Mesenteric fat pad (tissue), 1 donor: Measurements from ENCODE around the gene VAV2. TPM values are rescaled to one million over a fixed set of nuclear protein-coding genes. Genes with fewer than 3 reads are reported as not detected.

Source experiments
- DNase-seq: peaks from one replicate; pipeline ENCODE4 v3.0.0-alpha.2; 2020; ENCODE audit warnings: low spot score
- total RNA-seq: library from RNA; stranded (reverse); fragmentation: NEBNext Ultra II Directional; extraction: Animal tissue kit (Norgen Biotek cat#: 25700); gene quantifications from one replicate; pipeline ENCODE4 v1.2.1, GENCODE V29; 2021
- donor health status: DM: yes; HTN: yes; CAD: no.

Gene VAV2
- total RNA-seq, 1 donor from 2014 or later, result 19.3 TPM

GRCh38 chr9:133737774-133738639 is 254.1 kb downstream of the VAV2 start, which contains the start of gene SARDH:
TSS of gene SARDH (minus strand) at chr9:133738352. CDS start at chr9:133734173, 4,179 bp downstream.
- DNase-seq, result peak; percentile 87

GRCh38 chr9:133737071-133737773 is 254.9 kb downstream of the VAV2 start:
- peak; percentile 87 for DNase-seq

GRCh38 chr9:133735931-133736330 is 256.2 kb downstream of the VAV2 start:
- DNase-seq, result peak; percentile 30

GRCh38 chr9:133735415-133735775 is 256.7 kb downstream of the VAV2 start:
- DNase-seq, result peak; percentile 4

- peak; percentile 60 for DNase-seq
Measured at GRCh38 chr9:133734590-133735414, 257.3 kb downstream of the VAV2 start.

GRCh38 chr9:133733796-133734533 is 258.2 kb downstream of the VAV2 start:
- DNase-seq, result peak; percentile 88

GRCh38 chr9:133733421-133733795 is 258.7 kb downstream of the VAV2 start:
- peak; percentile 30 for DNase-seq

- DNase-seq, result peak; percentile 53
Measured at GRCh38 chr9:133732639-133733408, 259.3 kb downstream of the VAV2 start.

GRCh38 chr9:133731876-133732638 is 260.1 kb downstream of the VAV2 start:
- DNase-seq, result peak; percentile 77

GRCh38 chr9:133730994-133731715 is 261.0 kb downstream of the VAV2 start:
- DNase-seq, result peak; percentile 88

GRCh38 chr9:133729617-133730281 is 262.4 kb downstream of the VAV2 start:
- DNase-seq, result peak; percentile 87

GRCh38 chr9:133728856-133729616 is 263.1 kb downstream of the VAV2 start:
- DNase-seq, result peak; percentile 26

GRCh38 chr9:133727876-133728441 is 264.2 kb downstream of the VAV2 start:
- DNase-seq, result peak; percentile 76

- DNase-seq, result peak; percentile 87
Measured at GRCh38 chr9:133727277-133727875, 264.7 kb downstream of the VAV2 start.

- DNase-seq, result peak; percentile 83
Measured at GRCh38 chr9:133726401-133727276, 265.5 kb downstream of the VAV2 start.
